ENCODE measurements around the gene RIPOR3.
"Not testable (repeated sequence)": the region's sequence is repeated elsewhere in the genome, so short reads cannot be mapped to it uniquely, and the experiment has no call there.

RIPOR3 gene

GRCh38 chr20:50629670-50630045 lies 61.7 kb downstream of the RIPOR3 start:
- DNase-seq: no peak

GRCh38 chr20:50628853-50629669 lies 62.3 kb downstream of the RIPOR3 start:
- DNase-seq: no peak

- no peak for DNase-seq
These were observed 63.0 kb downstream of the RIPOR3 start for GRCh38 chr20:50628332-50628731.

- no peak for DNase-seq
These were observed 63.6 kb downstream of the RIPOR3 start for GRCh38 chr20:50627747-50628146.

- DNase-seq: no peak
These were observed 65.2 kb downstream of the RIPOR3 start for GRCh38 chr20:50625986-50626677.

- no peak for DNase-seq
These were observed 66.9 kb downstream of the RIPOR3 start for GRCh38 chr20:50624351-50625016.

- no peak for DNase-seq
These were observed 70.2 kb downstream of the RIPOR3 start for GRCh38 chr20:50621068-50621665.

GRCh38 chr20:50620459-50620858 lies 70.9 kb downstream of the RIPOR3 start:
- DNase-seq: not testable (repeated sequence)

GRCh38 chr20:50618537-50618936 lies 72.8 kb downstream of the RIPOR3 start:
- no peak for DNase-seq

GRCh38 chr20:50617022-50617421 lies 74.3 kb downstream of the RIPOR3 start:
- DNase-seq: no peak

GRCh38 chr20:50615407-50615806 lies 75.9 kb downstream of the RIPOR3 start:
- no peak for DNase-seq

GRCh38 chr20:50613438-50614169 lies 77.7 kb downstream of the RIPOR3 start:
- DNase-seq: no peak

- DNase-seq: no peak
These were observed 80.1 kb downstream of the RIPOR3 start for GRCh38 chr20:50611128-50611810.

- no peak for DNase-seq
These were observed 81.1 kb downstream of the RIPOR3 start for GRCh38 chr20:50610212-50610718.

GRCh38 chr20:50609438-50609989 lies 81.8 kb downstream of the RIPOR3 start:
- DNase-seq: no peak

- DNase-seq: no peak
These were observed 82.6 kb downstream of the RIPOR3 start for GRCh38 chr20:50608750-50609104.

GRCh38 chr20:50607850-50608749 lies 83.2 kb downstream of the RIPOR3 start:
- DNase-seq: no peak

- DNase-seq: no peak
These were observed 83.9 kb downstream of the RIPOR3 start for GRCh38 chr20:50607436-50607835.

- no peak for DNase-seq
These were observed 86.2 kb downstream of the RIPOR3 start for GRCh38 chr20:50605136-50605535.

- no peak for DNase-seq
These were observed 86.9 kb downstream of the RIPOR3 start for GRCh38 chr20:50604451-50604850.

Data from activated T-cell treated with anti-CD3 and anti-CD28 coated beads, Interleukin-2, amount 50 U/mL, for 1 hour (primary cell).